OCI-LY3 (cell line): ENCODE measurements around the gene PDLIM5.
"Not testable (repeated sequence)": the region's sequence is repeated elsewhere in the genome, so short reads cannot be mapped to it uniquely, and the experiment has no call there.

ENCODE experiments used
- EZH2phosphoT487 ChIP-seq: fragments of 200-600 bp; shearing (Covaris generic); IDR thresholded peaks from 2 replicates; pipeline ENCODE4 v1.6.1; 2018; ENCODE audit warnings: antibody characterized with exemption, mixed run types, low read depth
- TF ChIP-seq, protein P1 (sequence below): fragments of 200-600, 300-600 bp; sonication (generic); IDR thresholded peaks from 2 replicates; pipeline ENCODE4 v1.5.1; 2014; ENCODE audit warnings: antibody characterized with exemption, low read length, low read depth

DNA sequence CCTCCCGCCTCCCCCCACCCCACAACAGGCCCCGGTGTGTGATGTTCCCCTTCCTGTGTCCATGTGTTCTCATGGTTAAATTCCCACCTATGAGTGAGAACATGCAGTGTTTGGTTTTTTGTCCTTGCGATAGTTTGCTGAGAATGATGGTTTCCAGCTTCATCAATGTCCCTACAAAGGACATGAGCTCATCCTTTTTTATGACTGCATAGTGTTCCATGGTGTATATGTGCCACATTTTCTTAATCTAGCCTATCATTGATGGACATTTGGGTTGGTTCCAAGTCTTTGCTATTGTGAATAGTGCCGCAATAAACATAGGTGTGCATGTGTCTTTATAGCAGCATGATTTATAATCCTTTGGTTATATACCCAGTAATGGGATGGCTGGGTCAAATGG is 104.3 kb downstream of the PDLIM5 start:
- TF ChIP-seq EZH2phosphoT487, result not testable (repeated sequence)
- TF ChIP-seq, protein P1, sequence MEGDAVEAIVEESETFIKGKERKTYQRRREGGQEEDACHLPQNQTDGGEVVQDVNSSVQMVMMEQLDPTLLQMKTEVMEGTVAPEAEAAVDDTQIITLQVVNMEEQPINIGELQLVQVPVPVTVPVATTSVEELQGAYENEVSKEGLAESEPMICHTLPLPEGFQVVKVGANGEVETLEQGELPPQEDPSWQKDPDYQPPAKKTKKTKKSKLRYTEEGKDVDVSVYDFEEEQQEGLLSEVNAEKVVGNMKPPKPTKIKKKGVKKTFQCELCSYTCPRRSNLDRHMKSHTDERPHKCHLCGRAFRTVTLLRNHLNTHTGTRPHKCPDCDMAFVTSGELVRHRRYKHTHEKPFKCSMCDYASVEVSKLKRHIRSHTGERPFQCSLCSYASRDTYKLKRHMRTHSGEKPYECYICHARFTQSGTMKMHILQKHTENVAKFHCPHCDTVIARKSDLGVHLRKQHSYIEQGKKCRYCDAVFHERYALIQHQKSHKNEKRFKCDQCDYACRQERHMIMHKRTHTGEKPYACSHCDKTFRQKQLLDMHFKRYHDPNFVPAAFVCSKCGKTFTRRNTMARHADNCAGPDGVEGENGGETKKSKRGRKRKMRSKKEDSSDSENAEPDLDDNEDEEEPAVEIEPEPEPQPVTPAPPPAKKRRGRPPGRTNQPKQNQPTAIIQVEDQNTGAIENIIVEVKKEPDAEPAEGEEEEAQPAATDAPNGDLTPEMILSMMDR, result not testable (repeated sequence)
